ENCODE measurements around the gene NPIPA1.
"Not testable (repeated sequence)": the region's sequence is repeated elsewhere in the genome, so short reads cannot be mapped to it uniquely, and the experiment has no call there.

Gene NPIPA1

DNA sequence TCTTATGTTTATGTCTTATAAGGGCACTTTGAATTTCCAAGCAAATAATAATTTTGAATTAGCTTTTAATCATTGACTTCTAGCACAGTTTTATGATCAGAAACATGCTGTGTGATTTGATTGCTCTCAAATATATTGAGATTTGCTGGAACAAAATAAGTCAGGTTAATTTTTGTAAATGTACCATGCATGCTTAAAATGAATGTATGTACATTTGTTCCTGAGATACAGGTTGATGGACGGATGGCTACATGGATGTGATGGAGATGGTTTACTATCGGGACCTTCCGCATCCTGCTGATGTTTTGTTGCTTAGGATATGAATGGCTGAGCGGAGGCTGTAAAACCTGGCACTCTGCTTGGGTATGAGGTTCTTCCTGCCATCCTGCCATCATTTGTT, at the start of gene NPIPA1:
NPIPA1 (plus strand) TSS at position 301 of the 400 bp plus-strand sequence; CDS start at position 301, 0 bp downstream.
- H3K4me1 ChIP-seq: not testable (repeated sequence)

DNA sequence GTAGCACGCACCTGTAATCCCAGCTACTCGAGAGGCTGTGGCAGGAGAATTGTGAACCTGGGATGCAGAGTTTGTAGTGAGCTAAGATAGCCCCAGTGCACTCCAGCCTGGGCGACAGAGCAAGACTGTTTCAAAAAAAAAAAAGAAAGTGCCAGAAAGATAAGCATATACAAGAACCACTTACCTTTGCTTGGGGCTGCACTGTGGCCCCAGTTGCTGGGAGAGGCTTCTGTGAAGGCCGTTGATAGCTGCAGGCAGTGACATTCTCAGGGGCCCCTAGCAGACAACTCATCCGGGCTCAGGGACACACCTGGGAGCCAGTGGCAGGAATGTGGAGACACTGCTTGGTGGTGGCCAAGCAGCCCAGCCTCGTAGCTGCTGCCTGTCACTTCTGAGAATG, 45.1 kb upstream of the NPIPA1 start:
- H3K27me3 ChIP-seq; intact Hi-C loops (cut with DNase I; ENCODE audit: low total_unique reads); H3K4me1 ChIP-seq; H3K36me3 ChIP-seq; H3K27ac ChIP-seq; DNase-seq; H3K4me3 ChIP-seq; H3K9me3 ChIP-seq: not testable (repeated sequence)

More for the DNA sequence above, at the start of gene NPIPA1:
- H3K4me3 ChIP-seq; intact Hi-C loops (cut with DNase I; ENCODE audit: low total_unique reads); H3K9me3 ChIP-seq; H3K27ac ChIP-seq; H3K27me3 ChIP-seq; H3K36me3 ChIP-seq; DNase-seq: not testable (repeated sequence)

DNA sequence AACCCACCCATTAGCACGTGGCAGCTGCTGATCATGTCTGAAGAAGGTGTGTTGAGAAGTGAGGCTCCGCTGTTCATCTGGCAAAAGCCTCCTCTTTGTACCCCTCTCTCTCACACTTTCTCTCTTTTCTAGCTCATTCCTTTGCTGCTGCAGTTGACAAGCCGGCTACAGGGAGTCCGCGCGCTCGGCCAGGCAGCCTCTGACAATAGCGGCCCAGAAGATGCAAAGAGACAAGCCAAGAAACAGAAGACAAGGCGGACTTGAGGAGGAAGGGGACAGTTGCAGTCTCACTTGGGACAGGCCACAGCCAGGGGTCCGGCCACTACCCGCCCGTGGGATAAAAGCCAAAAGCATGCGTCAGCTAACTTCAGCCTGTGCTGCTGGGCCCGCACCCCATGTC, 41.9 kb upstream of the NPIPA1 start:
- H3K4me3 ChIP-seq; H3K36me3 ChIP-seq; H3K9me3 ChIP-seq; H3K27me3 ChIP-seq; H3K4me1 ChIP-seq; intact Hi-C loops (cut with DNase I; ENCODE audit: low total_unique reads); H3K27ac ChIP-seq; DNase-seq: not testable (repeated sequence)

GRCh38 chr16:14896023-14896422, 41.2 kb upstream of the NPIPA1 start:
- DNase-seq; H3K9me3 ChIP-seq; H3K4me1 ChIP-seq; H3K4me3 ChIP-seq; H3K27me3 ChIP-seq; H3K36me3 ChIP-seq; H3K27ac ChIP-seq; intact Hi-C loops (cut with DNase I; ENCODE audit: low total_unique reads): not testable (repeated sequence)

- intact Hi-C loops (cut with DNase I; ENCODE audit: low total_unique reads); H3K4me3 ChIP-seq; H3K4me1 ChIP-seq; DNase-seq; H3K27me3 ChIP-seq; H3K36me3 ChIP-seq; H3K27ac ChIP-seq; H3K9me3 ChIP-seq: not testable (repeated sequence)
- TF ChIP-seq, protein P1, sequence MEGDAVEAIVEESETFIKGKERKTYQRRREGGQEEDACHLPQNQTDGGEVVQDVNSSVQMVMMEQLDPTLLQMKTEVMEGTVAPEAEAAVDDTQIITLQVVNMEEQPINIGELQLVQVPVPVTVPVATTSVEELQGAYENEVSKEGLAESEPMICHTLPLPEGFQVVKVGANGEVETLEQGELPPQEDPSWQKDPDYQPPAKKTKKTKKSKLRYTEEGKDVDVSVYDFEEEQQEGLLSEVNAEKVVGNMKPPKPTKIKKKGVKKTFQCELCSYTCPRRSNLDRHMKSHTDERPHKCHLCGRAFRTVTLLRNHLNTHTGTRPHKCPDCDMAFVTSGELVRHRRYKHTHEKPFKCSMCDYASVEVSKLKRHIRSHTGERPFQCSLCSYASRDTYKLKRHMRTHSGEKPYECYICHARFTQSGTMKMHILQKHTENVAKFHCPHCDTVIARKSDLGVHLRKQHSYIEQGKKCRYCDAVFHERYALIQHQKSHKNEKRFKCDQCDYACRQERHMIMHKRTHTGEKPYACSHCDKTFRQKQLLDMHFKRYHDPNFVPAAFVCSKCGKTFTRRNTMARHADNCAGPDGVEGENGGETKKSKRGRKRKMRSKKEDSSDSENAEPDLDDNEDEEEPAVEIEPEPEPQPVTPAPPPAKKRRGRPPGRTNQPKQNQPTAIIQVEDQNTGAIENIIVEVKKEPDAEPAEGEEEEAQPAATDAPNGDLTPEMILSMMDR (IDR thresholded peaks at IDR 0.05): peak in 1 of 2 experiments; percentile 38
Observed at GRCh38 chr16:14897006-14897664, 40.1 kb upstream of the NPIPA1 start.

GRCh38 chr16:14898162-14898561, 39.1 kb upstream of the NPIPA1 start:
- DNase-seq; intact Hi-C loops (cut with DNase I; ENCODE audit: low total_unique reads); H3K27me3 ChIP-seq; H3K4me3 ChIP-seq; H3K36me3 ChIP-seq; H3K9me3 ChIP-seq; H3K4me1 ChIP-seq; H3K27ac ChIP-seq: not testable (repeated sequence)

DNA sequence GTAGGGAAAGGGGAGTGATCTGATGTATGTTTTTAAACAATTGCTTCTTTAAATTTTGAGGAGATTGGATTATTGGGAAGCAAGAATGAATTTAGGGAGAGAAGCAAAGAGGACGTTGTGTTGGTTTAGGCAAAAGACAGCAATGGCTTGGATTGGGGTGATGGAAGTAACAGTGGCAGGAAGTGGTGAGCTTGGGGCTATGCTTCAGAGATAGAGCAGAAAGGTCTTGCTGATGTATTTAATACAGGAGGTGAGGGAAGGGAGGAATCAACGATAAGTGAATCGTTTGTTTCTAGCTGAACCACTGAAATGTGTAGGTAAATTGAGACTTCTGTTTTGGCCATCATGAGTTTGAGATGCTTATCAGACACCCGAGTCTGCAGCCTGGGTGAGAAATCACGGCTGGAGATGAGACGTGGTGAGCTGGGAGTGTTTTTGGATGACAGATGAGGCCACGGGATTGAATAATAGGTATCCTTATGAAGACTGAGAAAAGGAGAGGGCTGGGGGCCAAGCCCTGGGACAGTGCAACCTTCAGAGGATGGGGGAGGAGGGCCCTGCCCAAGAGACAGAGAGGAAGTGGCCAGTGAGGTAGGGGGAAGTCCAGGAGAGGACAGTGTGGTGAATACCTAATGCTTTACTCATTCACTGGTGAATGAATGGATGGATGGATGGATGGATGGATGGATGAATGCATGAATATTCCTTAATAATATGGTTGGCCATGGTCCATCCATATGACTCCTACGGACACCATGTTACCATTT, 33.9 kb upstream of the NPIPA1 start:
- H3K9me3 ChIP-seq; intact Hi-C loops (cut with DNase I; ENCODE audit: low total_unique reads); DNase-seq; H3K27ac ChIP-seq; H3K4me1 ChIP-seq; H3K36me3 ChIP-seq; H3K27me3 ChIP-seq; H3K4me3 ChIP-seq: not testable (repeated sequence)

DNA sequence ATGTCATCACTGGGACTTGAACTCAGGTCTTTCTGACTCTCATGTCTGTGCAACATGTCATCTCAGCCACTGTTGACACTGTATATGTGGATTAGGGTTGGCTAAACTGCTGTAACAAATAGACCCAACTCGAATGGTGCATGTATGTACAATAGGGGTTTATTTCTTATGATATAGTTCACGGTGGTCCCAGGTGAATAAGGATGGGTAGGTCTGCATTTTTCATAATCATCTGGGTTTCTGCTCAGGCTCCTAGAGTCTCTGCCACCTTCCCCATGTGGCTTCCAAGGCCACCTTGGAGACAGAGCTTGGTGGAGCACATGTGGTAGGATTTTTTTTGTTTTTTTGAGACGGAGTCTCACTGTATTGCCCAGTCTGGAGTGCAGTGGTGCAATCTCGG, 27.5 kb upstream of the NPIPA1 start:
- H3K27ac ChIP-seq; H3K4me1 ChIP-seq; H3K36me3 ChIP-seq; DNase-seq; H3K9me3 ChIP-seq; intact Hi-C loops (cut with DNase I; ENCODE audit: low total_unique reads); H3K4me3 ChIP-seq; H3K27me3 ChIP-seq: not testable (repeated sequence)

DNA sequence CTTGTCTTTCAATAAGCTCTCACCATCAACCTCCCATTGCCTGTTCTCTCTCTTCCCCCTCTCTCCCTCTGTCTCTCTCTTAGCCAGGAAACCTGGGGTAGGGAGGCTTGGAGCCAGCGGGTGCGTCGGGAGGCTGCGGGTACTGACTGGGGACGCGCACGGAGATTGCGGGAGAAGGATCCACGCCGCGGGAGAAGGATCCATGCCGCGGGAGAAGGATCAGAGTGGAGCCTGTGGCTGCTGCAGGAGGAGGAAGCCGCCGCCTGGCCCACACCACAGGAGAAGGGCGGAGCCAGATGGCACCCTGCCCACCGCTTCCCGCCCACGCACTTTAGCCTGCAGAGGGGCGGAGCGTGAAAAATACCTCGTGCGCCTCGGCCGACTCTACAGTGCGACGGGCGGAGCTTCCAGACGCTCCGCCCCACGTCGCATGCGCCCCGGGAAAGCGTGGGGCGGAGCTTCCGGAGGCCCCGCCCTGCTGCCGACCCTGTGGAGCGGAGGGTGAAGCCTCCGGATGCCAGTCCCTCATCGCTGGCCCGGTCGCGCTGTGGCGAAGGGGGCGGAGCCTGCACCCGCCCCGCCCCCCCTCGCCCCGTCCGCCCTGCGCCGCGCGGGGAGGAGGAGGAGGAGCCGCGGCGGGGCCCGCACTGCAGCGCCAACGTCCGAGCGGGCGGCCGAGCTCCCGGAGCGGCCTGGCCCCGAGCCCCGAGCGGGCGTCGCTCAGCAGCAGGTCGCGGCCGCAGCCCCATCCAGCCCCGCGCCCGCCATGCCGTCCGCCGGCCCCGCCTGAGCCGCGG, 26.2 kb upstream of the NPIPA1 start:
- H3K9me3 ChIP-seq; H3K4me1 ChIP-seq; DNase-seq; H3K36me3 ChIP-seq; H3K27ac ChIP-seq; intact Hi-C loops (cut with DNase I; ENCODE audit: low total_unique reads); H3K27me3 ChIP-seq; H3K4me3 ChIP-seq: not testable (repeated sequence)

GRCh38 chr16:14911954-14912353, 25.3 kb upstream of the NPIPA1 start:
- H3K9me3 ChIP-seq; H3K4me1 ChIP-seq; intact Hi-C loops (cut with DNase I; ENCODE audit: low total_unique reads); H3K27me3 ChIP-seq; H3K36me3 ChIP-seq: not testable (repeated sequence)
- peak; percentile 84 to 96 for DNase-seq
- Histone ChIP-seq H3K27ac (peak overlapping the region; percentile 75 to 82), H3K4me3 (peak overlapping the region; percentile 56 to 57)

DNA sequence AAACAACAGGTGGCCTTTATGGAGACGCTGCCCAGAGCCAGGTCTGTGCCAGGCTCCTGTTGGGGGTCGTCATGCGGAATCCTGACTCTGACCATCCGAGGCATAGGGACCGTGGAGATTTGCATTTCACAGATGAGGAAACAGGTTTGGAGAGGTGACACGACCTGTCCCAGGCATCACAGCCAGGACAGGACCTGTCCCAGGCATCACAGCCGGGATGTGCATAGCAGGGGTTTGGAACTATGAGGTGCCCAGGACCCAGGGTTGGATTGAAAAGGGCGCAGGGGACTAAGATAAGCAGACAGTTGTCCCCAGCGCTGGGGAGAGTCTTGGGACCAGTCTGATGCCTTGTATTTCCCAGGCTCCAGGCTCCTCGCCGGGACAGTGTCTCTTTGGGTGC, 24.7 kb upstream of the NPIPA1 start:
- H3K27me3 ChIP-seq; intact Hi-C loops (cut with DNase I; ENCODE audit: low total_unique reads); H3K27ac ChIP-seq; H3K9me3 ChIP-seq; DNase-seq; H3K4me1 ChIP-seq; H3K36me3 ChIP-seq: not testable (repeated sequence)
- peak overlapping the region in 1 of 2 donors; percentile 26 for H3K4me3 ChIP-seq

GRCh38 chr16:14918504-14918903, 18.7 kb upstream of the NPIPA1 start:
- H3K4me3 ChIP-seq; H3K27me3 ChIP-seq; H3K9me3 ChIP-seq; intact Hi-C loops (cut with DNase I; ENCODE audit: low total_unique reads); H3K4me1 ChIP-seq; H3K27ac ChIP-seq; H3K36me3 ChIP-seq: not testable (repeated sequence)
- peak; percentile 27 to 48 for DNase-seq

Measured in tibial artery (tissue), 4 donors.